BLaER1 (cell line): ENCODE measurements around the gene OBSCN.
"Not testable (repeated sequence)": the region's sequence is repeated elsewhere in the genome, so short reads cannot be mapped to it uniquely, and the experiment has no call there.

Experiments used
- H3K27ac ChIP-seq: shearing (Covaris generic); formaldehyde crosslinking; 2 replicates; pipeline ENCODE4 v1.8.1; 2022
- H3K27me3 ChIP-seq: shearing (Covaris generic); formaldehyde crosslinking; 2 replicates; pipeline ENCODE4 v1.8.1; 2022
- H3K36me3 ChIP-seq: shearing (Covaris generic); formaldehyde crosslinking; 2 replicates; pipeline ENCODE4 v1.8.1; 2022
- H3K4me1 ChIP-seq: shearing (Covaris generic); formaldehyde crosslinking; 2 replicates; pipeline ENCODE4 v1.8.1; 2022
- H3K4me2 ChIP-seq: shearing (Covaris generic); formaldehyde crosslinking; 2 replicates; pipeline ENCODE4 v1.8.1; 2022
- H3K4me3 ChIP-seq: shearing (Covaris generic); formaldehyde crosslinking; 2 replicates; pipeline ENCODE4 v1.8.1; 2022
- H3K9ac ChIP-seq: shearing (Covaris generic); formaldehyde crosslinking; 2 replicates; pipeline ENCODE4 v1.8.1; 2022
- H3K9me3 ChIP-seq: shearing (Covaris generic); formaldehyde crosslinking; 2 replicates; pipeline ENCODE4 v1.8.1; 2022
- H4K20me1 ChIP-seq: shearing (Covaris generic); formaldehyde crosslinking; 2 replicates; pipeline ENCODE4 v1.8.1; 2022
- Cebpa-rat ChIP-seq: shearing (Covaris generic); IDR thresholded peaks from 2 replicates; pipeline ENCODE4 v1.8.1; 2022

The OBSCN gene

GRCh38 chr1:228243093-228243492, 35.2 kb downstream of the OBSCN start:
- Histone ChIP-seq H3K4me2 (no peak overlapping the region), H3K27me3 (no peaks in the 10 kb centered on the region), H3K9ac (no peak overlapping the region), H3K9me3 (peaks cover 86% of the 10 kb centered on the region), H3K36me3 (peaks cover 98% of the 10 kb centered on the region), H3K4me3 (no peak overlapping the region), H4K20me1 (no peaks in the 10 kb centered on the region), H3K4me1 (no peaks in the 10 kb centered on the region), H3K27ac (no peak overlapping the region)
- TF ChIP-seq Cebpa-rat, result no peak

- not testable (repeated sequence) for H3K27ac ChIP-seq, H3K9ac ChIP-seq, H3K27me3 ChIP-seq, H3K4me1 ChIP-seq, H3K4me3 ChIP-seq, H3K4me2 ChIP-seq, H4K20me1 ChIP-seq
- Histone ChIP-seq H3K36me3 (peaks cover 93% of the 10 kb centered on the region), H3K9me3 (peaks cover 79% of the 10 kb centered on the region)
Observed at GRCh38 chr1:228243989-228244388, 36.1 kb downstream of the OBSCN start.

- no peak overlapping the region for H3K27ac ChIP-seq
- no peaks in the 10 kb centered on the region for H4K20me1 ChIP-seq
- no peak overlapping the region for H3K4me2 ChIP-seq
- H3K4me3 ChIP-seq, result no peak overlapping the region
- no peaks in the 10 kb centered on the region for H3K27me3 ChIP-seq
- no peak for TF ChIP-seq Cebpa-rat
- H3K4me1 ChIP-seq, result no peaks in the 10 kb centered on the region
- no peak overlapping the region for H3K9ac ChIP-seq
- H3K9me3 ChIP-seq, result peaks cover 68% of the 10 kb centered on the region
- peaks cover 92% of the 10 kb centered on the region for H3K36me3 ChIP-seq
Observed at GRCh38 chr1:228245111-228245510, 37.3 kb downstream of the OBSCN start.

GRCh38 chr1:228246216-228246900, 38.5 kb downstream of the OBSCN start:
- Histone ChIP-seq H3K36me3 (peaks cover 92% of the 10 kb centered on the region), H4K20me1 (no peaks in the 10 kb centered on the region), H3K9ac (no peak overlapping the region), H3K27ac (no peak overlapping the region), H3K4me2 (no peak overlapping the region), H3K4me3 (no peak overlapping the region), H3K27me3 (no peaks in the 10 kb centered on the region), H3K4me1 (no peaks in the 10 kb centered on the region), H3K9me3 (peaks cover 56% of the 10 kb centered on the region)
- no peak for TF ChIP-seq Cebpa-rat

DNA sequence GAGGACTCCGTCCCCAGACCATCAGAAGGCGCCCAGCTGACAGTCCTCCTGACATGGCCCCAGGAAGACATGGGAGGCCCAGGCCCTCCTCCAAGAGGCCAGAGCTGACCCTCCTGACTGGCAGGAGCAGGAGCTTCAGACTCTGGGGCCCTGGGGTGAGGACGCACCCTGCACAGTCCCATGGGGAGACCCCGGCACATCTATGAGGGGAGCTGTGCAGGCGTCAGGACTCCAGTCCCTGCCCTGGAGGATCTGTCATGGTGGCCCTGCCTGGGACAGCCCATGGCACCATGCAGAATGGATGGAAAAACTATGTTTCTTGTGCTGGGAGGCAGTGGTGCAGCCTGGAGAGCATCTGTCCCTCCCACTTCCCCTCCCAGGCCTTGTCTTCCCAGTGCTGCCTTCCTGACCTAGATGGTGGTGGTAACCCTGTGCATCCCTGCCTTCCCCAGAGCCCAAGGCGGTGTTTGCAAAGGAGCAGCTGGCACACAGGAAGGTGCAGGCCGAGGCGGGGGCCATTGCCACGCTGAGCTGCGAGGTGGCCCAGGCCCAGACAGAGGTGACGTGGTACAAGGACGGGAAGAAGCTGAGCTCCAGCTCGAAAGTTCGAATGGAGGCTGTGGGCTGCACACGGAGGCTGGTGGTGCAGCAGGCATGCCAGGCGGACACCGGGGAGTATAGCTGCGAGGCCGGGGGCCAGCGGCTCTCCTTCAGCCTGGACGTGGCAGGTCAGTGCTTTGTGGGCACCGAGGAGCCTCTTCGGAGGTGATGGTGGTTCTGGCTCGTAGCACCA, 41.9 kb downstream of the OBSCN start:
- Histone ChIP-seq H3K27me3 (no peaks in the 10 kb centered on the region), H3K27ac (no peak overlapping the region), H3K9me3 (peaks cover 23% of the 10 kb centered on the region), H4K20me1 (no peaks in the 10 kb centered on the region), H3K4me2 (no peak overlapping the region), H3K4me1 (no peaks in the 10 kb centered on the region), H3K36me3 (peaks cover 85% of the 10 kb centered on the region), H3K4me3 (no peak overlapping the region), H3K9ac (no peak overlapping the region)
- TF ChIP-seq Cebpa-rat, result no peak

GRCh38 chr1:228252476-228252875, 44.6 kb downstream of the OBSCN start:
- H3K9ac ChIP-seq, H3K9me3 ChIP-seq, H3K4me2 ChIP-seq, H4K20me1 ChIP-seq, H3K27me3 ChIP-seq, H3K4me1 ChIP-seq, H3K4me3 ChIP-seq, H3K27ac ChIP-seq: not testable (repeated sequence)
- H3K36me3 ChIP-seq, result peaks cover 81% of the 10 kb centered on the region

- Histone ChIP-seq H3K4me1 (no peaks in the 10 kb centered on the region), H3K36me3 (peaks cover 80% of the 10 kb centered on the region)
Observed at GRCh38 chr1:228256626-228257375, 49.0 kb downstream of the OBSCN start.

GRCh38 chr1:228258486-228258885, 50.6 kb downstream of the OBSCN start:
- TF ChIP-seq Cebpa-rat, result no peak
- no peaks in the 10 kb centered on the region for H3K4me1 ChIP-seq
- H3K27ac ChIP-seq, result no peak overlapping the region
- H4K20me1 ChIP-seq, result no peaks in the 10 kb centered on the region
- H3K4me2 ChIP-seq, result no peak overlapping the region
- peaks cover 68% of the 10 kb centered on the region for H3K36me3 ChIP-seq
- no peak overlapping the region for H3K9ac ChIP-seq
- H3K4me3 ChIP-seq, result no peak overlapping the region
- peaks cover 30% of the 10 kb centered on the region for H3K9me3 ChIP-seq
- H3K27me3 ChIP-seq, result no peaks in the 10 kb centered on the region

More at GRCh38 chr1:228256626-228257375, 49.0 kb downstream of the OBSCN start:
- no peak overlapping the region for H3K27ac ChIP-seq
- H3K4me3 ChIP-seq, result no peak overlapping the region
- TF ChIP-seq Cebpa-rat, result no peak
- no peaks in the 10 kb centered on the region for H4K20me1 ChIP-seq
- no peak overlapping the region for H3K9ac ChIP-seq
- peaks cover 23% of the 10 kb centered on the region for H3K9me3 ChIP-seq
- H3K27me3 ChIP-seq, result no peaks in the 10 kb centered on the region
- no peak overlapping the region for H3K4me2 ChIP-seq

DNA sequence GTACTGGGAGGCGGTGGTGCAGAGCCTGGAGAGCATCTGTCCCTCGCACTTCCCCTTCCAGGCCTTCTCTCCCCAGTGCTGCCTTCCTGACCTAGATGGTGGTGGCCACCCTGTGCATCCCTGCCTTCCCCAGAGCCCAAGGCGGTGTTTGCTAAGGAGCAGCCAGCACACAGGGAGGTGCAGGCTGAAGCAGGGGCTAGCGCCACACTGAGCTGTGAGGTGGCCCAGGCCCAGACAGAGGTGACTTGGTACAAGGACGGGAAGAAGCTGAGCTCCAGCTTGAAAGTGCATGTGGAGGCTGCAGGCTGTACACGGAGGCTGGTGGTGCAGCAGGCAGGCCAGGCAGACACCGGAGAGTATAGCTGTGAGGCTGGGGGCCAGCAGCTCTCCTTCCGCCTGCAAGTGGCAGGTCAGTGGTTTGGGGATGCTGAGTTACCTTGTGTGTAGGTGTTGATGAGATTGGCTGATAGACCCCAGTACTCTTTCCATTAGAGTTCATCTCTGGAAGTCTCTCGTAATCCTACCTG, 51.6 kb downstream of the OBSCN start:
- H3K36me3 ChIP-seq, result peaks cover 59% of the 10 kb centered on the region
- no peaks in the 10 kb centered on the region for H3K4me1 ChIP-seq
- H3K4me2 ChIP-seq, result no peak overlapping the region
- H3K9me3 ChIP-seq, result peaks cover 30% of the 10 kb centered on the region
- H3K27ac ChIP-seq, result no peak overlapping the region
- TF ChIP-seq Cebpa-rat, result no peak
- H3K4me3 ChIP-seq, result no peak overlapping the region
- no peaks in the 10 kb centered on the region for H3K27me3 ChIP-seq
- H4K20me1 ChIP-seq, result no peaks in the 10 kb centered on the region
- no peak overlapping the region for H3K9ac ChIP-seq

GRCh38 chr1:228259951-228260350, 52.1 kb downstream of the OBSCN start:
- no peak overlapping the region for H3K4me3 ChIP-seq
- H3K4me1 ChIP-seq, result no peaks in the 10 kb centered on the region
- H3K27me3 ChIP-seq, result no peaks in the 10 kb centered on the region
- peaks cover 30% of the 10 kb centered on the region for H3K9me3 ChIP-seq
- no peak for TF ChIP-seq Cebpa-rat
- H3K4me2 ChIP-seq, result no peak overlapping the region
- H3K36me3 ChIP-seq, result peaks cover 59% of the 10 kb centered on the region
- no peak overlapping the region for H3K9ac ChIP-seq
- H4K20me1 ChIP-seq, result no peaks in the 10 kb centered on the region
- H3K27ac ChIP-seq, result no peak overlapping the region
